Endothelial cell of umbilical vein (primary cell): ENCODE data around the gene ATP13A5. TPM values are rescaled to one million over a fixed set of nuclear protein-coding genes. Genes with fewer than 3 reads are reported as not detected.

Experiments
- BruUV-seq: library from RNA; stranded (reverse); fragments of 400-500 nt; replicated peaks from 2 replicates; lab custom pipeline; 2021; lab: Mats Ljungman, UMichigan
- CTCF ChIA-PET: fragments of 300-600, 350-600 bp; sonication (Branson Sonifier 250); formaldehyde crosslinking; loops from one replicate; lab custom pipeline; 2021; ENCODE audit warnings: antibody characterized with exemption, inconsistent platforms; lab: Charles Lee
- POLR2A ChIA-PET: fragments of 300-600, 350-600 bp; sonication (Branson Sonifier 250); formaldehyde crosslinking; loops from one replicate; lab custom pipeline; 2021; ENCODE audit warnings: antibody characterized with exemption, inconsistent platforms; lab: Charles Lee
- DNase-seq: peaks from one replicate; pipeline ENCODE4 v3.0.0-alpha.2; 2011; ENCODE audit warnings: low read depth, low spot score
- FAIRE-seq: peaks from 2 replicates; lab custom pipeline; 2011; peaks lifted over from hg19 to GRCh38; lab: Jason Lieb, UNC
- H2AFZ ChIP-seq: 2 replicates; pipeline ENCODE4 v1.6.0; 2012; ENCODE audit warnings: low read depth, low read length, control low read depth, inconsistent platforms
- H3K27ac ChIP-seq: 2 replicates; pipeline ENCODE4 v1.5.1; 2011; ENCODE audit warnings: low read depth, mild to moderate bottlenecking, control low read depth, low read length, moderate library complexity; ENCODE audit not compliant: insufficient read depth
- H3K27me3 ChIP-seq, 2 experiments: 2 replicates each; pipeline versions ENCODE4 v1.6.0 to v1.6.1; 2011; ENCODE audit warnings: low read length in 2 of 2, mixed read lengths in 1 of 2; ENCODE audit not compliant: control insufficient read depth in 2 of 2, insufficient read depth in 2 of 2
- H3K36me3 ChIP-seq, 2 experiments: 2 replicates in 1 of 2; 3 replicates in 1 of 2; pipeline ENCODE4 v1.5.1; 2011; ENCODE audit warnings: low read length in 2 of 2, mild to moderate bottlenecking in 1 of 2, moderate library complexity in 1 of 2; ENCODE audit not compliant: control insufficient read depth in 2 of 2, insufficient read depth in 2 of 2; ENCODE audit errors: extremely low read depth in 1 of 2
- H3K4me1 ChIP-seq: 3 replicates; pipeline ENCODE4 v1.5.1; 2011; ENCODE audit warnings: mild to moderate bottlenecking, low read length; ENCODE audit not compliant: control insufficient read depth, insufficient read depth; ENCODE audit errors: extremely low read depth
- H3K4me2 ChIP-seq: 2 replicates; pipeline ENCODE4 v1.6.1; 2011; ENCODE audit warnings: low read length, control low read depth, mixed read lengths; ENCODE audit not compliant: insufficient read depth
- H3K4me3 ChIP-seq, 3 experiments: fragments of 200-600 bp in 1 of 3; sonication (generic), shearing (Covaris generic) in 1 of 3; replicated peaks in 1 of 3; 2 replicates each; pipeline ENCODE4 v1.5.1; 2011 to 2016; ENCODE audit warnings: control low read depth in 3 of 3, low read length in 3 of 3, mild to moderate bottlenecking in 2 of 3, inconsistent platforms in 1 of 3, low read depth in 1 of 3, moderate library complexity in 1 of 3; ENCODE audit not compliant: insufficient read depth in 1 of 3
- H3K79me2 ChIP-seq: 2 replicates; pipeline ENCODE4 v1.6.0; 2012; ENCODE audit warnings: low read length, inconsistent platforms; ENCODE audit not compliant: control insufficient read depth, insufficient read depth
- H3K9ac ChIP-seq: replicated peaks from 2 replicates; pipeline ENCODE3; 2011; ENCODE audit warnings: low read length, control low read depth; ENCODE audit not compliant: insufficient read depth; ENCODE audit errors: extremely low read depth
- H3K9me1 ChIP-seq: replicated peaks from 3 replicates; pipeline ENCODE4 v1.6.0; 2011; ENCODE audit warnings: mild to moderate bottlenecking, low read length; ENCODE audit not compliant: control insufficient read depth, insufficient read depth; ENCODE audit errors: extremely low read depth
- H3K9me3 ChIP-seq: replicated peaks from 2 replicates; pipeline ENCODE4 v1.5.1; 2012; ENCODE audit warnings: low read length, inconsistent platforms; ENCODE audit not compliant: control insufficient read depth, insufficient read depth
- H4K20me1 ChIP-seq: replicated peaks from 2 replicates; pipeline ENCODE3; 2011; ENCODE audit warnings: mild to moderate bottlenecking, low read length; ENCODE audit not compliant: control insufficient read depth, insufficient read depth; ENCODE audit errors: extremely low read depth
- FOS ChIP-seq: IDR thresholded peaks from 2 replicates; pipeline ENCODE4 v1.6.1; 2011; ENCODE audit warnings: mild to moderate bottlenecking, low read length, moderate library complexity, borderline replicate concordance; ENCODE audit not compliant: insufficient read depth
- MYC ChIP-seq: IDR thresholded peaks from one replicate; pipeline ENCODE4 v1.6.1; 2011; ENCODE audit warnings: mild to moderate bottlenecking, low read depth, low read length
- POLR2A ChIP-seq: IDR thresholded peaks from 2 replicates; pipeline ENCODE4 v1.6.1; 2012; ENCODE audit warnings: low read depth, mild to moderate bottlenecking, control low read depth, low read length
- POLR2AphosphoS5 ChIP-seq: IDR thresholded peaks from 2 replicates; pipeline ENCODE4 v1.6.1; 2012; ENCODE audit warnings: low read depth, mild to moderate bottlenecking, control low read depth, low read length, moderate library complexity; ENCODE audit not compliant: insufficient read depth
- dilution Hi-C: fragments of 300-500 bp; cut with MboI; formaldehyde crosslinking; loops from one replicate; pipeline ENCODE4 v1.15.0; 2019; ENCODE audit warnings: low sequenced_read_pairs; ENCODE audit not compliant: extremely low pct_ligation_motif_present
- intact Hi-C: fragments of 100-400 bp; cut with micrococcal nuclease; formaldehyde crosslinking; loops from one replicate; pipeline ENCODE4 v1.10.0; 2022
- polyA plus RNA-seq, 4 experiments: library from polyadenylated mRNA; depleted of rRNA in 3 of 4; stranded (reverse) in 3 of 4; unstranded in 1 of 4; fragments of >200 nt; gene quantifications; 2 replicates each; pipeline versions ENCODE4 v1.2.1 to v1.2.3, GENCODE V29; 2011 to 2012; ENCODE audit warnings: missing spikeins in 1 of 4
- total RNA-seq: library from RNA; stranded (reverse); gene quantifications from 2 replicates; pipeline ENCODE4 v1.2.3, GENCODE V29; 2021
- TF ChIP-seq, protein P1 (sequence below), 2 donors: IDR thresholded peaks; 1 replicate in 1 of 2; 2 replicates in 1 of 2; pipeline ENCODE4 v1.5.1; 2011; ENCODE audit warnings: low read length in 2 of 2, mild to moderate bottlenecking in 2 of 2, moderate library complexity in 2 of 2, control low read depth in 1 of 2, inconsistent platforms in 1 of 2, low read depth in 1 of 2; ENCODE audit not compliant: insufficient read depth in 1 of 2; ENCODE audit errors: extremely low read depth in 1 of 2

Gene ATP13A5
- total and polyA plus RNA-seq, 2 donors (not counting 3 experiments of a cell fraction or from before 2014, with no cell fraction given): not detected

DNA sequence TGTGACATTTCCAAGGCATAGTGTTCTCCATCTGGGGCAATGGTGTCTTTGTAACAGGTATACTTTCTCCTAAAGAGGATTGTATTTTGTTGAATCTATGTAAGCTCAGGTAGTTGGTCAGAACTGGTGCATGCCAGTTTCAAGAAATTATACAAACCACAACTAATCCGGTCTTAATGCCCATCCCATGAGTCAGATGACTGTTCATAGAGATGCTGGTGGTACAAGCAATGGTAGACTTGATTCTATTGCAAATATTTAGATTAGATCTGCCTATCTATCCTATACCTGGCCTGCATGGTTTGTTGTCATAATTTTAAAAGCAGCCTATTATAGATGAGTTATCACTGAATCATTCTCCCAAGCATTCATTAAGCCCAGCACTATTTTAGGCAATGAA lies 43.5 kb downstream of the ATP13A5 start:
- intact Hi-C loops: no loop called here

DNA sequence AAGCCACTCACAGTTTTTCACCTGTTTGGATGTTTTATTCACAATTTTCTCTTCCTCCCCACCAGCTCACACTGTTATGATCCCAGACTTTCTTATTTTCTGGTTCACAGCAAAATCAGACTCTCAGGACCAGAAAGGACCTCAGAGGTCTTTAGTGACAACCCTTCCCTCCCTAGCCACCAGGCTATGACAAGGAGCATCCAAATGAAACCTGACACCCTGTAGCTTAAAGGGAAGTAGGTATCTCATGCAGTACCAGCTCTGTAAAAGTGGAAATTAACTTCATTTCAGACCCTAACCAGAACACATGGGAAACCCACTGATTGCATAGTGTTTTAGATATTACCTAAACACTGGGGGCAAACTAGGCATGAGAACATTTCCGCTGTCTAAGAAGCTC lies 45.3 kb downstream of the ATP13A5 start:
- no peaks in the 10 kb centered on the region for H4K20me1 ChIP-seq

More for the DNA sequence above, 43.5 kb downstream of the ATP13A5 start:
- Histone ChIP-seq H3K9me3 (no peaks in the 10 kb centered on the region), H3K4me2 (no peak overlapping the region), H3K27ac (no peak overlapping the region), H2AFZ (no peak overlapping the region), H3K4me3 (no peak overlapping the region), H3K79me2 (no peaks in the 10 kb centered on the region), H3K9ac (no peak overlapping the region), H3K9me1 (no peaks in the 10 kb centered on the region), H3K4me1 (no peaks in the 10 kb centered on the region), H3K27me3 (no peaks in the 10 kb centered on the region), H4K20me1 (no peaks in the 10 kb centered on the region), H3K36me3 (no peaks in the 10 kb centered on the region)
- ChIA-PET CTCF (no interaction called here), POLR2A (no interaction called here)
- FAIRE-seq (no peak), DNase-seq (no peak)
- TF ChIP-seq POLR2A (no peak), MYC (no peak), FOS (no peak)
- TF ChIP-seq, protein P1, sequence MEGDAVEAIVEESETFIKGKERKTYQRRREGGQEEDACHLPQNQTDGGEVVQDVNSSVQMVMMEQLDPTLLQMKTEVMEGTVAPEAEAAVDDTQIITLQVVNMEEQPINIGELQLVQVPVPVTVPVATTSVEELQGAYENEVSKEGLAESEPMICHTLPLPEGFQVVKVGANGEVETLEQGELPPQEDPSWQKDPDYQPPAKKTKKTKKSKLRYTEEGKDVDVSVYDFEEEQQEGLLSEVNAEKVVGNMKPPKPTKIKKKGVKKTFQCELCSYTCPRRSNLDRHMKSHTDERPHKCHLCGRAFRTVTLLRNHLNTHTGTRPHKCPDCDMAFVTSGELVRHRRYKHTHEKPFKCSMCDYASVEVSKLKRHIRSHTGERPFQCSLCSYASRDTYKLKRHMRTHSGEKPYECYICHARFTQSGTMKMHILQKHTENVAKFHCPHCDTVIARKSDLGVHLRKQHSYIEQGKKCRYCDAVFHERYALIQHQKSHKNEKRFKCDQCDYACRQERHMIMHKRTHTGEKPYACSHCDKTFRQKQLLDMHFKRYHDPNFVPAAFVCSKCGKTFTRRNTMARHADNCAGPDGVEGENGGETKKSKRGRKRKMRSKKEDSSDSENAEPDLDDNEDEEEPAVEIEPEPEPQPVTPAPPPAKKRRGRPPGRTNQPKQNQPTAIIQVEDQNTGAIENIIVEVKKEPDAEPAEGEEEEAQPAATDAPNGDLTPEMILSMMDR (IDR thresholded peaks at IDR 0.05; ENCODE audit: extremely low read depth in 1 of 2, insufficient read depth in 1 of 2, low read depth in 1 of 2, low read length in 2 of 2): no peak
- dilution Hi-C loops: no loop called here
- no TSS peak for BruUV-seq

More for the DNA sequence above, 45.3 kb downstream of the ATP13A5 start:
- Histone ChIP-seq H3K4me1 (no peaks in the 10 kb centered on the region), H3K9me3 (no peaks in the 10 kb centered on the region), H3K9me1 (no peaks in the 10 kb centered on the region), H3K9ac (no peak overlapping the region), H3K4me3 (no peak overlapping the region), H3K27ac (no peak overlapping the region), H3K27me3 (no peaks in the 10 kb centered on the region), H3K4me2 (no peak overlapping the region), H3K36me3 (no peaks in the 10 kb centered on the region), H3K79me2 (no peaks in the 10 kb centered on the region), H2AFZ (no peak overlapping the region)
- BruUV-seq: no TSS peak
- ChIA-PET CTCF (interaction anchor here (1.2 kb wide), 1 partner anchor 520 kb away, joined by 4 read pairs; no protein-coding TSS in a partner anchor), POLR2A (no interaction called here)
- dilution Hi-C loops (no loop called here), intact Hi-C loops (no loop called here)
- DNase-seq (no peak), FAIRE-seq (no peak)
- TF ChIP-seq POLR2AphosphoS5 (no peak), MYC (no peak)
